ENCODE results near the gene TENM3.

The TENM3 gene

DNA sequence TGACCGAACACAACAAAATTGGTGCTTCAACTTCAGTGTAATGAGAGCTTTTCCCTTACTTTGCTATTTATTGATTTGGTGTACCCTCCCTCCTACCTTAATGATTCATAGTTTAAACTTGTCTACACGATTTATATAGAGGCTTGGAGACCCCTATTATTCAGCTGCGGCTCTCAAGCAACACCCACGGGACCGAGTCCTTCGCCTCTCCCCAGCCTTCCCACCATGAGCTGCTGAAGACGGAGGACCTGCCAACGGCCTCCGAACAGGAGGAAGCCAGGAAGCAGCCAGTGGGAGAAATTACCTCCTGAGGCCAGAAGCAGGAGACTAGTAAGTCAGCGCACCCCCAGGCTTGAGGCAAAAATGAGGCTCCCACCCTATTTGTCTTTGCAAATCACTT lies 595.3 kb downstream of the TENM3 start:
- Histone ChIP-seq H3K79me2 (ENCODE audit: insufficient read depth, low read length) (no peaks in the 10 kb centered on the region), H3K9ac (ENCODE audit: low read length) (no peak overlapping the region), H3K27ac (ENCODE audit: low read depth, low read length, poor library complexity, severe bottlenecking) (no peak overlapping the region), H3K36me3 (ENCODE audit: insufficient read depth, low read length) (no peaks in the 10 kb centered on the region), H2AFZ (ENCODE audit: low read length) (no peak overlapping the region), H3K4me1 (ENCODE audit: insufficient read depth, low read length, severe bottlenecking) (no peaks in the 10 kb centered on the region), H3K9me2 (ENCODE audit: low read depth, low read length) (no peaks in the 10 kb centered on the region), H3K4me3 (ENCODE audit: low read depth, low read length, poor library complexity, severe bottlenecking) (no peak overlapping the region), H3F3A (ENCODE audit: insufficient read depth, low read length) (no peaks in the 10 kb centered on the region), H3K27me3 (ENCODE audit: insufficient read depth, low read length) (no peaks in the 10 kb centered on the region; the same call in 1 of the 2 replicates), H4K20me1 (ENCODE audit: insufficient read depth, low read length) (no peaks in the 10 kb centered on the region), H3K9me3 (ENCODE audit: low read length) (no peaks in the 10 kb centered on the region), H3K4me2 (ENCODE audit: low read length) (no peak overlapping the region)
- TF ChIP-seq EZH2 (IDR thresholded peaks at IDR 0.05; ENCODE audit: borderline replicate concordance, low read length): no peak
- TF ChIP-seq, protein P1, sequence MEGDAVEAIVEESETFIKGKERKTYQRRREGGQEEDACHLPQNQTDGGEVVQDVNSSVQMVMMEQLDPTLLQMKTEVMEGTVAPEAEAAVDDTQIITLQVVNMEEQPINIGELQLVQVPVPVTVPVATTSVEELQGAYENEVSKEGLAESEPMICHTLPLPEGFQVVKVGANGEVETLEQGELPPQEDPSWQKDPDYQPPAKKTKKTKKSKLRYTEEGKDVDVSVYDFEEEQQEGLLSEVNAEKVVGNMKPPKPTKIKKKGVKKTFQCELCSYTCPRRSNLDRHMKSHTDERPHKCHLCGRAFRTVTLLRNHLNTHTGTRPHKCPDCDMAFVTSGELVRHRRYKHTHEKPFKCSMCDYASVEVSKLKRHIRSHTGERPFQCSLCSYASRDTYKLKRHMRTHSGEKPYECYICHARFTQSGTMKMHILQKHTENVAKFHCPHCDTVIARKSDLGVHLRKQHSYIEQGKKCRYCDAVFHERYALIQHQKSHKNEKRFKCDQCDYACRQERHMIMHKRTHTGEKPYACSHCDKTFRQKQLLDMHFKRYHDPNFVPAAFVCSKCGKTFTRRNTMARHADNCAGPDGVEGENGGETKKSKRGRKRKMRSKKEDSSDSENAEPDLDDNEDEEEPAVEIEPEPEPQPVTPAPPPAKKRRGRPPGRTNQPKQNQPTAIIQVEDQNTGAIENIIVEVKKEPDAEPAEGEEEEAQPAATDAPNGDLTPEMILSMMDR (IDR thresholded peaks at IDR 0.05; ENCODE audit: low read length): no peak

- Histone ChIP-seq H3K36me3 (ENCODE audit: insufficient read depth, low read length) (no peaks in the 10 kb centered on the region), H3K27me3 (ENCODE audit: insufficient read depth, low read length) (no peaks in the 10 kb centered on the region; the same call in 1 of the 2 replicates), H3K27ac (ENCODE audit: low read depth, low read length, poor library complexity, severe bottlenecking) (no peak overlapping the region), H3F3A (ENCODE audit: insufficient read depth, low read length) (no peaks in the 10 kb centered on the region), H3K79me2 (ENCODE audit: insufficient read depth, low read length) (no peaks in the 10 kb centered on the region), H3K9ac (ENCODE audit: low read length) (no peak overlapping the region), H3K4me3 (ENCODE audit: low read depth, low read length, poor library complexity, severe bottlenecking) (no peak overlapping the region), H3K9me3 (ENCODE audit: low read length) (no peaks in the 10 kb centered on the region), H3K9me2 (ENCODE audit: low read depth, low read length) (no peaks in the 10 kb centered on the region), H3K4me2 (ENCODE audit: low read length) (no peak overlapping the region), H4K20me1 (ENCODE audit: insufficient read depth, low read length) (no peaks in the 10 kb centered on the region), H2AFZ (ENCODE audit: low read length) (no peak overlapping the region), H3K4me1 (ENCODE audit: insufficient read depth, low read length, severe bottlenecking) (no peaks in the 10 kb centered on the region)
- TF ChIP-seq, protein P1 (IDR thresholded peaks at IDR 0.05; ENCODE audit: low read length): no peak
Measured at GRCh38 chr4:182839256-182839655, 596.1 kb downstream of the TENM3 start.

- Histone ChIP-seq H3K9ac (ENCODE audit: low read length) (no peak overlapping the region), H3F3A (ENCODE audit: insufficient read depth, low read length) (no peaks in the 10 kb centered on the region), H2AFZ (ENCODE audit: low read length) (no peak overlapping the region), H3K4me1 (ENCODE audit: insufficient read depth, low read length, severe bottlenecking) (no peaks in the 10 kb centered on the region), H3K9me2 (ENCODE audit: low read depth, low read length) (no peaks in the 10 kb centered on the region), H3K27ac (ENCODE audit: low read depth, low read length, poor library complexity, severe bottlenecking) (no peak overlapping the region), H3K79me2 (ENCODE audit: insufficient read depth, low read length) (no peaks in the 10 kb centered on the region), H3K4me2 (ENCODE audit: low read length) (no peak overlapping the region), H3K27me3 (ENCODE audit: insufficient read depth, low read length) (no peaks in the 10 kb centered on the region; the same call in 1 of the 2 replicates), H3K9me3 (ENCODE audit: low read length) (no peaks in the 10 kb centered on the region), H3K36me3 (ENCODE audit: insufficient read depth, low read length) (no peaks in the 10 kb centered on the region), H4K20me1 (ENCODE audit: insufficient read depth, low read length) (no peaks in the 10 kb centered on the region), H3K4me3 (ENCODE audit: low read depth, low read length, poor library complexity, severe bottlenecking) (no peak overlapping the region)
- TF ChIP-seq, protein P1 (IDR thresholded peaks at IDR 0.05; ENCODE audit: low read length): no peak
- TF ChIP-seq EZH2 (IDR thresholded peaks at IDR 0.05; ENCODE audit: borderline replicate concordance, low read length): no peak
Measured at GRCh38 chr4:182840108-182840507, 596.9 kb downstream of the TENM3 start.
